Bronchial epithelial cell (primary cell): ENCODE measurements around the gene LAMC1. TPM values are rescaled to one million over a fixed set of nuclear protein-coding genes. Genes with fewer than 3 reads are reported as not detected.

Source experiments
- DNase-seq: peaks from one replicate; pipeline ENCODE4 v3.0.0-alpha.2; 2010; ENCODE audit warnings: low read depth
- FAIRE-seq: peaks from 2 replicates; lab custom pipeline; 2011; peaks lifted over from hg19 to GRCh38; lab: Jason Lieb, UNC
- H3K27me3 ChIP-seq: 2 replicates; pipeline ENCODE4 v1.5.1; 2011; ENCODE audit warnings: low read length; ENCODE audit not compliant: control insufficient read depth, insufficient read depth
- H3K36me3 ChIP-seq: 2 replicates; pipeline ENCODE4 v1.5.1; 2011; ENCODE audit warnings: low read length; ENCODE audit not compliant: control insufficient read depth, insufficient read depth
- H3K4me3 ChIP-seq: 2 replicates; pipeline ENCODE4 v1.5.1; 2011; ENCODE audit warnings: mild to moderate bottlenecking, low read depth, low read length, control low read depth
- total RNA-seq: library from RNA; depleted of rRNA; stranded (reverse); fragments of >200 nt; gene quantifications from 2 replicates; pipeline ENCODE4 v1.2.1, GENCODE V29; 2014
- TF ChIP-seq, protein P1 (sequence below): IDR thresholded peaks from 2 replicates; pipeline ENCODE4 v1.5.1; 2011; ENCODE audit warnings: mild to moderate bottlenecking, moderate library complexity, low read length, control low read depth, inconsistent platforms; ENCODE audit not compliant: insufficient read depth, severe bottlenecking

LAMC1 gene
- total RNA-seq, 1 donor from 2014 or later, result 219 TPM

DNA sequence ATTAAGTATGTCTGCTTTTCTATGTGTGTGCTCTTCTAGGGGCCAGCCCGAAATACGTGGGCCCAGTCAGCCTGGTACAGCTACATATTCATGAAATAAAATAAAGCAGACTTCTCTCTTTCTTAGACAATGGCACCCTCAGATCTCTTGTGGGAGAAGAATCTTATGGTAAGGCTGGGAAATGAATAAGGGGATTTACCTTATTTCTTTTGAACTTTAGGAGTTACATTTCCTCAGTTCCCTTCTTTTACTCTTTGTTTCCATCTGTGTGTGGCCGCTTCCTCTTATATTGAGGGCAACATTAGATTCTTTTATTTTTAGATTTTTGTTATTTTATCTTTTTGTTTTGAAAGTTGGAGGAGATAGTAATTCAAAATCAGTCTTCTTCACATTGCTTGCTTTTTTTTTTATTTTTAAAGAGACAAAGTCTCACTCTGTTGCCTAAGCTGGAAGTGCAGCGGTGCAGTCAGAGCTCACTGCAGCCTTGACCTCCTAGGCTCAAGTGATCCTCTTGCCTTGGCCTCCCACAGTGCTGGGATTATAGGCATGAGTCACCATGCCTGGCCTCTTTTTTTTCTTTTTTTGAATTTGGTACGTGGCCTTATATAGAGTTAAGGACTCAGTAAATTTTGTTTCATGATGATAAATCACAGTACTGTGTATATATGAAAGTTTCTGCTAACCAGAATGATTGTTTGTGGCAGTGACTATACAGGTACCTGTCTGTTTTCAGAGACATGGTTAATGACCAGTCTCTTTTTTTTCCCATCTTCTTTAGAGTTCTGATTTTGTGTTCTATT lies 9.1 kb downstream of the LAMC1 start:
- TF ChIP-seq, protein P1, sequence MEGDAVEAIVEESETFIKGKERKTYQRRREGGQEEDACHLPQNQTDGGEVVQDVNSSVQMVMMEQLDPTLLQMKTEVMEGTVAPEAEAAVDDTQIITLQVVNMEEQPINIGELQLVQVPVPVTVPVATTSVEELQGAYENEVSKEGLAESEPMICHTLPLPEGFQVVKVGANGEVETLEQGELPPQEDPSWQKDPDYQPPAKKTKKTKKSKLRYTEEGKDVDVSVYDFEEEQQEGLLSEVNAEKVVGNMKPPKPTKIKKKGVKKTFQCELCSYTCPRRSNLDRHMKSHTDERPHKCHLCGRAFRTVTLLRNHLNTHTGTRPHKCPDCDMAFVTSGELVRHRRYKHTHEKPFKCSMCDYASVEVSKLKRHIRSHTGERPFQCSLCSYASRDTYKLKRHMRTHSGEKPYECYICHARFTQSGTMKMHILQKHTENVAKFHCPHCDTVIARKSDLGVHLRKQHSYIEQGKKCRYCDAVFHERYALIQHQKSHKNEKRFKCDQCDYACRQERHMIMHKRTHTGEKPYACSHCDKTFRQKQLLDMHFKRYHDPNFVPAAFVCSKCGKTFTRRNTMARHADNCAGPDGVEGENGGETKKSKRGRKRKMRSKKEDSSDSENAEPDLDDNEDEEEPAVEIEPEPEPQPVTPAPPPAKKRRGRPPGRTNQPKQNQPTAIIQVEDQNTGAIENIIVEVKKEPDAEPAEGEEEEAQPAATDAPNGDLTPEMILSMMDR, result no peak
- no peak for DNase-seq
- no peak for FAIRE-seq
- peaks cover 1% of the 10 kb centered on the region for H3K36me3 ChIP-seq
- no peak overlapping the region for H3K4me3 ChIP-seq
- no peaks in the 10 kb centered on the region for H3K27me3 ChIP-seq

DNA sequence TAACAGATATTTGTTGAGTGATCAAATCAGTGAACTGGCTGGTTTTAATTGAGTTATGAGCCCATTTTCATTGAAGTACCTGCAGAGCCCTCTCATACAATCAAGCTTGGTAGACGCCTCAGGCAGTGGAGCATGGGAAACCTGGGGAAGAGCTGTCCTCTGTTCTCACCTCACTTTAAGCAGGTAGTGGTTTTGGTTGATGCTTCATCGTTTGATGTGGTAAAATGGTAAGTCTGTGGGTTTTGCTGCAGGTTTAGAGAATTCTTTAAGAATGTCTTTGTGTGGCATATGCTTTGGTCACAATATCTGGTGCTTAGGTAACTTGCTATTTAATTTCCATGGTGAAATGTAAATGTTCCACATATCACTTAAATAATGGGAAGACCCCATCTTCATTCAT lies 10.0 kb downstream of the LAMC1 start:
- no peaks in the 10 kb centered on the region for H3K27me3 ChIP-seq
- no peak overlapping the region for H3K4me3 ChIP-seq
- DNase-seq (no peak), FAIRE-seq (no peak)
- peaks cover 1% of the 10 kb centered on the region for H3K36me3 ChIP-seq
- TF ChIP-seq, protein P1, result no peak

DNA sequence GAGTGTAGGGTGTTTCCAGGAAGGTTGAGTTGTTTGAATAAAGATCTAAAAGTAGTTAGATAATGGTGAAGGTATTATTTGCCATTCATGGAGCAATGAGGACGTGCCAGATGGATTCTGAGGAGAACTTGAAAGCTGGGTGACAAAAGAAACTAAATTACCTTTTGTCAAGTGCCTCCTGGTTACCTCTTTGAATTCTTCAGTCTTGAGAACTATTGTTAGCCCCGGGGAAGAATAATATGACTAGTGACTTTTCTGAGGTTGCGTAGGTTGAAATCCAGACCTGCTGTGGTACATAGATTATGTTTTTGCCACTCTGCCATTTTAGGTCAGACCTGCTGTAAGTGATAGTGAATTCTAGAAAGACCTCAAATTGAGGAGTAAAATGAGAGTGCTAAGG lies 11.5 kb downstream of the LAMC1 start:
- peaks cover 1% of the 10 kb centered on the region for H3K36me3 ChIP-seq
- FAIRE-seq, result no peak
- H3K4me3 ChIP-seq, result no peak overlapping the region
- no peak for DNase-seq
- TF ChIP-seq, protein P1, result no peak
- H3K27me3 ChIP-seq, result no peaks in the 10 kb centered on the region

DNA sequence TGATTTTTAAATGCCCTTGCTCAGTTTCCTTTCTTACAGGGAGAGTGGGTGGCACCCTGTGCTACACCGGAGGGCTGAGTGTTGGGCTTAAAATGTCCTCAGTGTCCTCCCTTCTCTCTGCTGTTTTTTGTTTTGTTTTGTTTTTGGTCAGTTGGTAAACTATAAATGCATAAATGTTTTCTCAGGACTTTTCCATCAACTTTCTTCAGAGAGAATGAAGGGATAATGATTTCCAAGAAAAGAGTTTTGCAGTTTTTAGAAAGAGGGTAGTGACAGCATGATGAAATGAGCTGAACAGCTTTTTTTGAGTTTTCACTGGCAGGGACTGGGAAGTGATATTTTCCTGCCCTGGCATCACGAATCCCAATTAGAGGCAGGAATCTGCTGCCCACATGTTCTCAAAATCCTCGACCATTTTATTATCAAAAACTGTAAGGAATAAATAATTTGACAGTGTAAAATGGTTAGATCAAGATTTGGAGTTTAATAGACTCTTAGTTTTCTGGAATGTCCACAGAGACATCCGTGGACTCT lies 15.2 kb downstream of the LAMC1 start:
- DNase-seq (no peak), FAIRE-seq (no peak)
- TF ChIP-seq, protein P1, result no peak
- H3K27me3 ChIP-seq, result no peaks in the 10 kb centered on the region
- H3K36me3 ChIP-seq, result no peaks in the 10 kb centered on the region
- H3K4me3 ChIP-seq, result no peak overlapping the region

DNA sequence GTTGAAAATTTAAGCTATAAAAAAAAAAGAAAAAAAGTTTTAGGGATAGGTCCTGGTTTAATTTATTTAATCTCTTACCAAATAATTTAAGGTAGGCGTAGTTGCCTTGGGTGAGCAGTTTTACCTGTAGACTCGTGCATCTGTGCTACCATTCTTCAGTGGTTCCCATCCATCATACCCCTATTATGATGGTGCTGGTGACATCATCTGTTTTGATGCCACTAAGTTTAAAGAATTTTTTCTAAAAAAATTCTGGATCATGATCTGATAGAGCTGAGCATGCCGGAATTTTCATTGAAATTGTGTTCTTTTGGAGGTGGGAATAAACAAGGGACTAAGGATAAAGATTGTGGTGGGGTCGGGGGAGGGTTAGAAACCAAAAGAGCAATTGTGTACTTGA lies 15.7 kb downstream of the LAMC1 start:
- no peak for FAIRE-seq
- TF ChIP-seq, protein P1, result no peak
- H3K36me3 ChIP-seq, result no peaks in the 10 kb centered on the region
- no peak for DNase-seq
- no peak overlapping the region for H3K4me3 ChIP-seq
- H3K27me3 ChIP-seq, result no peaks in the 10 kb centered on the region

DNA sequence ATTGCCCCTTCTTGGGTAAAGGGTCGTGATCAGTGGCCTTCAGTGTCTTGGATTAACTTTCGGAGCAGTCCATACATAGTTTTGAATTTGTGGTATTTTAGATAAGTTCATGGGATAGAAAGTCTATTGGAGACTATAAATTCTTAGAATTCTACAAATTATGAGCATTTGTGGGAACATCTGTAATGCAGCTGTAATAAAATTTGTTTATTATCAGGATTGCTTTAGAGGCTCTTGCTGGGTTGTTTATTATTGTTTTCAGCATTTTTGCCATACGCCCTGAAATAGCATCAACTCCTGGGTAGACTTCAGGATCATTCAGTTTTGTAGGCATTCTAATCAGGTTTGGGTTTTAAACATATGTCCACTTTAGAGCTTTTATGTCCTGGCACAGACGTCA lies 16.1 kb downstream of the LAMC1 start:
- TF ChIP-seq, protein P1, result no peak
- H3K27me3 ChIP-seq, result no peaks in the 10 kb centered on the region
- FAIRE-seq, result no peak

More for the DNA sequence above, 16.1 kb downstream of the LAMC1 start:
- no peak for DNase-seq
- no peaks in the 10 kb centered on the region for H3K36me3 ChIP-seq
- H3K4me3 ChIP-seq, result no peak overlapping the region
